Prostate gland (tissue), 2 donors: Measurements from ENCODE around the gene NLGN2. TPM values are rescaled to one million over a fixed set of nuclear protein-coding genes. Genes with fewer than 3 reads are reported as not detected.

Experiments used
- DNase-seq: peaks from one replicate; pipeline ENCODE4 v3.0.0-alpha.2; 2019; ENCODE audit warnings: low spot score
- H3K27ac ChIP-seq, 2 donors: fragments of 200-600 bp; sonication (generic); 2 replicates each; pipeline ENCODE4 v1.5.1; 2017 to 2019
- H3K27me3 ChIP-seq: fragments of 200-600 bp; sonication (generic); replicated peaks from 2 replicates; pipeline ENCODE4 v1.5.1; 2019; ENCODE audit not compliant: insufficient read depth
- H3K36me3 ChIP-seq, 2 donors: fragments of 200-600 bp; sonication (generic); 1 replicate in 1 of 2; 2 replicates in 1 of 2; pipeline versions ENCODE4 v1.5.1 to v1.8.1; 2017 to 2019
- H3K4me1 ChIP-seq: fragments of 200-600 bp; sonication (generic); replicated peaks from 2 replicates; pipeline ENCODE4 v1.5.1; 2019
- H3K4me3 ChIP-seq, 2 donors: fragments of 200-600 bp; sonication (generic); 2 replicates each; pipeline ENCODE4 v1.5.1; 2017 to 2019
- H3K9me3 ChIP-seq: fragments of 200-600 bp; sonication (generic); 2 replicates; pipeline ENCODE4 v1.5.1; 2017
- CTCF ChIP-seq, 4 experiments: fragments of 200-600 bp in 2 of 4; fragments of 450-650 bp in 2 of 4; sonication (generic) in 2 of 4; IDR thresholded peaks; 1 replicate in 3 of 4; 2 replicates in 1 of 4; pipeline ENCODE4 v1.5.1; 2016 to 2019; ENCODE audit warnings: antibody characterized with exemption in 4 of 4, mild to moderate bottlenecking in 2 of 4, moderate library complexity in 2 of 4
- POLR2A ChIP-seq: fragments of 450-650 bp; IDR thresholded peaks from one replicate; pipeline ENCODE4 v1.6.1; 2016; ENCODE audit warnings: antibody characterized with exemption, mild to moderate bottlenecking
- POLR2AphosphoS5 ChIP-seq: sonication (generic); formaldehyde crosslinking; IDR thresholded peaks from one replicate; pipeline ENCODE4 v1.6.1; 2017; ENCODE audit warnings: antibody characterized with exemption
- WGBS: methylation state at CpG from one replicate; pipeline ENCODE4 v1.1.5; 2018; 5-methylcytosine and 5-hydroxymethylcytosine counted together
- intact Hi-C: fragments of 100-400 bp; cut with DNase I; formaldehyde crosslinking; loops from one replicate; pipeline ENCODE4 v1.14.2; 2022
- total RNA-seq, 2 donors: library from RNA; depleted of rRNA; stranded (reverse); fragments of >200 nt; gene quantifications; one replicate each; pipeline ENCODE4 v1.1.0, GENCODE V29; 2016

Gene NLGN2
- total RNA-seq, 2 donors from 2014 or later = 8.6 to 16.2 TPM

DNA sequence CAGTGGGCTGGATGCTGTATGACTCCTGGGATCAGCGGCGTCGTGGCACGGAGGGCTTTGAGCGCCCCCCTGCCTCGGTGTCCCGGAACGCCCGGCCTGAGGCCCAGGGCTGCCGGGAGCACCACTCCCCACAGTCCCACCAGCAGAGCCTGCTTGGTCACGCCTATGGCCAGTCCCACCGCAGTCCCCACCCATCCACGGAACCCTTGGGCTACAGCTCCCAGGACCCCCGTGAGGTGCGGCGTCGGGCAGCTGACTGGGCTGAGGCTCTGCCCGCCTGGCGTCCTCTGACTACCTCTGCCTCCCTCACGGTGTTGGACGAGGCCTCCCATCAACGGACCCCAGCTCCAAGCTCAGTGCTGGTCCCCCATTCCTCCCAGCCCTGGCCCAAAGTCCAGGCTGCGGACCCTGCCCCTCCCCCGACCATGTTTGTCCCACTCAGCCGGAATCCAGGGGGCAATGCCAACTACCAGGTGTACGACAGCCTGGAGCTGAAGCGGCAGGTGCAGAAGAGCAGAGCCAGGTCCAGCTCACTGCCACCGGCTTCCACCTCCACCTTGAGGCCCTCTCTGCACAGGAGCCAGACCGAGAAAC, 19.3 kb downstream of the NLGN2 start:
- intact Hi-C loops = no loop called here
- no peak overlapping the region for H3K4me3 ChIP-seq
- H3K9me3 ChIP-seq = no peaks in the 10 kb centered on the region
- H3K36me3 ChIP-seq = no peaks in the 10 kb centered on the region
- DNase-seq = no peak
- TF ChIP-seq POLR2AphosphoS5 = no peak
- no peak for TF ChIP-seq POLR2A
- no peak for TF ChIP-seq CTCF (IDR thresholded peaks at IDR 0.05)
- no peaks in the 10 kb centered on the region for H3K4me1 ChIP-seq
- no peak overlapping the region for H3K27ac ChIP-seq
- no peaks in the 10 kb centered on the region for H3K27me3 ChIP-seq
- 87% methylated on average over 29 of the region's 29 CpGs for WGBS

DNA sequence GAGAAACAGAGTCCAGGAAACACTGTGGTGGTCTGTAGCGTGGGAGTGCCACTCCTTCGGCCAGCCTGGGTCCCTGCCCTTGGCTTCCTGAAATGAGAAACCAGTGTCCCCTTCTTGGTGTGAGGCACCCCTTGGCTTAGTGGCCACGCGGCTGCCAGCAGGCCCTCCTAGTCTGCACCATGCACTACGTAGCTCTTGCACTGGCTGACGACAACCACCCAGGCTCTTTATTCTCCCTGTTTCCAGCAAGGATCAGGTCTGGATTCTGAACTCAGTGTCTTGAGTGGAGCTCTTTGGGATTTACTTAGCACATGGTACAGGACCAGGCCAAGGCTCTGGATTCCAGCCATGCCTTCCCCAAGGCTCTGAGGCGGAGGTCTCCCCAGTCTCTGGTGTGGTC, 19.9 kb downstream of the NLGN2 start:
- no peak overlapping the region for H3K27ac ChIP-seq

GRCh38 chr17:7428557-7428956, 20.9 kb downstream of the NLGN2 start, which contains the start of gene SPEM3:
TSS of gene SPEM3 (plus strand) at chr17:7428857. CDS start at chr17:7428903, 46 bp downstream.
- no peaks in the 10 kb centered on the region for H3K36me3 ChIP-seq
- H3K9me3 ChIP-seq = no peaks in the 10 kb centered on the region
- H3K27me3 ChIP-seq = no peaks in the 10 kb centered on the region
- no peak within 1 kb of the TSS for H3K4me3 ChIP-seq
- intact Hi-C loops = no loop called here
- no peaks in the 10 kb centered on the region for H3K4me1 ChIP-seq
- 63% methylated on average over 5 of the region's 5 CpGs for whole genome bisulfite sequencing
- no peak within 1 kb of the TSS for H3K27ac ChIP-seq
- DNase-seq = no peak
- TF ChIP-seq POLR2AphosphoS5 = no peak
- no peak for TF ChIP-seq CTCF (IDR thresholded peaks at IDR 0.05)
- no peak for TF ChIP-seq POLR2A

More for the DNA sequence above, 19.9 kb downstream of the NLGN2 start:
- no peaks in the 10 kb centered on the region for H3K27me3 ChIP-seq
- no peaks in the 10 kb centered on the region for H3K36me3 ChIP-seq
- H3K4me1 ChIP-seq = no peaks in the 10 kb centered on the region
- TF ChIP-seq POLR2AphosphoS5 (no peak), CTCF (IDR thresholded peaks at IDR 0.05) (no peak), POLR2A (no peak)
- intact Hi-C loops = no loop called here
- H3K4me3 ChIP-seq = no peak overlapping the region
- WGBS = 93% methylated on average over 7 of the region's 7 CpGs
- DNase-seq = no peak
- H3K9me3 ChIP-seq = no peaks in the 10 kb centered on the region

GRCh38 chr17:7429722-7430121, 22.1 kb downstream of the NLGN2 start:
- H3K4me1 ChIP-seq = no peaks in the 10 kb centered on the region
- no peaks in the 10 kb centered on the region for H3K27me3 ChIP-seq
- intact Hi-C loops = no loop called here
- no peak for DNase-seq
- no peaks in the 10 kb centered on the region for H3K9me3 ChIP-seq
- WGBS = 93% methylated on average over 10 of the region's 10 CpGs
- no peak overlapping the region for H3K27ac ChIP-seq
- no peak overlapping the region for H3K4me3 ChIP-seq
- TF ChIP-seq POLR2AphosphoS5 (no peak), CTCF (IDR thresholded peaks at IDR 0.05) (no peak), POLR2A (no peak)
- H3K36me3 ChIP-seq = no peaks in the 10 kb centered on the region

DNA sequence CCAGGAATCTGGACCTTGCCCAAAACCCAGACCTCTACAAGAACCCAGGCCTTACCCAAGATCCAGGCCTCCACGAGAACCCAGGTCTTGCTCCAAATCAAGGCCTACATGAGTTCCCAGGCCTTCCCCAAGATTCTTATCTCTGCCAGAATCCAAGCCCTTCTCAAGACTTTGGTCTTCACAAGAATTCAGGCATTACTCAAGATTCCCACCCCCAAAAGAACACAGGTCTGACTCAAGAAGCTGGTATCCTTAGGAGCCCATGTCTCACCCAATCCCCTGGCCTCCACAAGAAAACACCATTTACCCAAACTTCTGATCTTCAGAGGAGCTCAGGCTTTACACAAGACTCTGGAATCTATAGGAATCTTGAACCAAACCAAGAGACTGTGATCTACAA, 23.6 kb downstream of the NLGN2 start:
- TF ChIP-seq CTCF (IDR thresholded peaks at IDR 0.05) (no peak), POLR2A (no peak), POLR2AphosphoS5 (no peak)
- peaks cover 6% of the 10 kb centered on the region for H3K4me1 ChIP-seq
- no peaks in the 10 kb centered on the region for H3K27me3 ChIP-seq
- no peaks in the 10 kb centered on the region for H3K36me3 ChIP-seq
- no peak overlapping the region for H3K27ac ChIP-seq
- no peak overlapping the region for H3K4me3 ChIP-seq
- WGBS = 96% methylated on average over 1 of the region's 1 CpG
- no peaks in the 10 kb centered on the region for H3K9me3 ChIP-seq
- no peak for DNase-seq
- intact Hi-C loops = no loop called here
